ENCODE results near the gene DNAH17.

DNA sequence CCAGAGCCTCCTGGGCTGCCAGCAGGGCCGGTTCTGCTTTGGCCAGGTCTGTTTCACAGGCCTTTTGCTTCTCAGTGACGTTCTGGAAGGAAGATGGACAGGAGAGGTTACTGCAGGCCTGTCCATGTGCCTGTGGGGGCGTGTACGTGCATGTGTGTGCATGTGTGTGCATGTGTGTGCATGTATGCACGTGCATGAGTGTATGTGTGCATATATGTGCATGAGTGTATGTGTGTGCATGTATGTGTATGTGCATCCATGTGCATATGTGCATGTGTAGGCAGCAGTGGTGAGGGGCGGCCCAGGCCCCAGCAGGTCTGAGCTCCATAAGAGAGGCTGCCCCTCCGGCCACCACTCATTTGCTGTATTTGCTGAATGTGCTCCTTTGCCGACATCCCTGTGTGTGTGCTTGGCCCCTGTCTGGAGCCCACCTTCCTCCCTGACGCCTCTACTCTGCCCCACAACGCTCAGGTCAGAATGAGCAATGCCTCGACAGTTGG is 117.0 kb downstream of the DNAH17 start:
- TF ChIP-seq CTCF (IDR thresholded peaks at IDR 0.05 in 2 of 3, conservative IDR thresholded peaks at IDR 0.05 in 1 of 3; ENCODE audit: borderline replicate concordance in 1 of 3, insufficient read depth in 1 of 3, low read depth in 2 of 3, low read length in 2 of 3) (no peak), TCF7L2 (IDR thresholded peaks at IDR 0.05; ENCODE audit: borderline replicate concordance, extremely low read depth, insufficient read depth, insufficient read length) (no peak), SRF (IDR thresholded peaks at IDR 0.05; ENCODE audit: low read depth) (no peak)

All from HCT116 (cell line).